Heart right ventricle (tissue), 16 donors: ENCODE results near the gene GRK5. TPM values are rescaled to one million over a fixed set of nuclear protein-coding genes. Genes with fewer than 3 reads are reported as not detected.

ENCODE experiments used
- ATAC-seq, 8 donors: fragments of 200-7000 bp; cut with Tn5 transposase; one replicate each; pipeline ENCODE4 v1.9.1; 2020; ENCODE audit warnings: mild to moderate bottlenecking in 8 of 8, moderate library complexity in 8 of 8, moderate number of reproducible peaks in 1 of 8
- DNase-seq, 2 donors: peaks; one replicate each; pipeline ENCODE4 v3.0.0-alpha.2; 2020
- H3K27ac ChIP-seq, 10 donors: fragments of 200-600 bp; sonication (generic) in 2 of 10; one replicate each; pipeline versions ENCODE4 v1.5.0 to v1.8.0; 2020 to 2022; ENCODE audit warnings: mild to moderate bottlenecking in 3 of 10
- H3K27me3 ChIP-seq, 7 donors: fragments of 200-600 bp; one replicate each; pipeline ENCODE4 v1.8.0; 2021 to 2022; ENCODE audit warnings: mild to moderate bottlenecking in 2 of 7
- H3K36me3 ChIP-seq, 9 donors: fragments of 200-600 bp; sonication (generic) in 1 of 9; one replicate each; pipeline versions ENCODE4 v1.5.0 to v1.8.0; 2020 to 2022; ENCODE audit warnings: mild to moderate bottlenecking in 2 of 9
- H3K4me1 ChIP-seq, 9 donors: fragments of 200-600 bp; sonication (generic) in 1 of 9; one replicate each; pipeline versions ENCODE4 v1.5.0 to v1.8.0; 2020 to 2022; ENCODE audit warnings: mild to moderate bottlenecking in 4 of 9
- H3K4me3 ChIP-seq, 10 donors: fragments of 200-600 bp; sonication (generic) in 2 of 10; one replicate each; pipeline versions ENCODE4 v1.5.0 to v1.8.0; 2020 to 2022; ENCODE audit warnings: mild to moderate bottlenecking in 7 of 10, moderate library complexity in 2 of 10
- H3K9me3 ChIP-seq, 11 donors: fragments of 200-600 bp in 10 of 11; sonication (generic) in 2 of 11; one replicate each; pipeline versions ENCODE4 v1.5.0 to v1.8.0; 2013 to 2022; ENCODE audit warnings: mild to moderate bottlenecking in 2 of 11, control low read depth in 1 of 11, moderate library complexity in 1 of 11
- CTCF ChIP-seq, 9 donors: fragments of 200-600 bp; sonication (generic) in 2 of 9; IDR thresholded peaks; one replicate each; pipeline versions ENCODE4 v1.5.0 to v1.8.0; 2021 to 2022; ENCODE audit warnings: antibody characterized with exemption in 9 of 9, mild to moderate bottlenecking in 5 of 9, moderate library complexity in 1 of 9
- WGBS, 2 donors: extraction: QIAGEN DNeasy Blood & Tissue Kit; methylation state at CpG; one replicate each; pipeline ENCODE4 v1.1.7; 2013; ENCODE audit warnings: inconsistent platforms in 1 of 2; 5-methylcytosine and 5-hydroxymethylcytosine counted together
- intact Hi-C, 10 donors: fragments of 100-400 bp; cut with DNase I; formaldehyde crosslinking; loops; one replicate each; pipeline versions ENCODE4 v1.11.1 to v1.14.2; 2022
- polyA plus RNA-seq, 2 donors: library from polyadenylated mRNA; stranded (reverse); fragments of 200-250 nt; gene quantifications; one replicate each; pipeline ENCODE4 v1.2.3, GENCODE V29; 2013
- total RNA-seq, 10 donors: library from RNA; stranded (reverse); fragmentation: NEBNext Ultra II Directional in 3 of 10; extraction: Animal tissue kit (Norgen Biotek cat#: 25700) in 3 of 10; gene quantifications; one replicate each; pipeline versions ENCODE4 v1.2.1 to v1.2.4, GENCODE V29; 2021 to 2023
- donor health status: Arrhythmogenic right ventricular cardiomyopathy.
- donor health status: ischemic (EF 13 %, LVEDD 7.1; RV severe dilation, severe dysfunction).
- donor health status: healthy with polysubstance abuse.
- donor health status: DM: no; HTN: yes; CAD: no.
- donor health status: DM: no; HTN: no; CAD: no.
- donor health status: ischemic (EF 25% LVEDD 6.9; RV normal size, moderate dysfunction).
- donor health status: ischemic (EF 25% LVEDD 5.7; RV mildly dilated, moderate dysfunction).
- donor health status: healthy.
- donor health status: DM: yes; HTN: yes; CAD: no.
- donor health status: Ischemic cardiomyopathy.
- donor health status: ischemic (EF 35%, LVEDD 5.7; RV mildly dilated, moderate dysfunction).
- donor health status: nonischemic (EF 11% LVEDD 7.7; RV severe dilation, severe dysfunction).
- donor health status: DM: yes; HTN: yes; CAD: no.
- donor health status: PGD.
- donor health status: ischemic (EF 29% LVEDD 5.4; RV normal size, mild dysfunction).
- donor health status: nonischemic (EF 23%, LVEDD 6.1; RV moderate dilation, normal function).

GRK5 gene
- total and polyA plus RNA-seq, 12 donors = 11.8 to 80.5 (median 26.6) TPM

GRCh38 chr10:119337796-119338432 is 130.5 kb downstream of the GRK5 start:
- 74% methylated on average over 8 of the region's 8 CpGs for WGBS, 2 donors

GRCh38 chr10:119339109-119339508 is 131.7 kb downstream of the GRK5 start:
- Histone ChIP-seq H3K27ac (no peak overlapping the region), H3K4me3 (no peak overlapping the region), H3K27me3 (no peaks in the 10 kb centered on the region), H3K4me1 (peaks cover 27 to 91% (median 62%) of the 10 kb centered on the region in 9 donors), H3K9me3 (peaks cover 0 to 4% (median 0%) of the 10 kb centered on the region in 11 donors), H3K36me3 (peaks cover 0 to 6% (median 0%) of the 10 kb centered on the region in 9 donors)
- no peak for TF ChIP-seq CTCF (IDR thresholded peaks at IDR 0.05)
- no peak for ATAC-seq
- DNase-seq = no peak
- 92 to 93% methylated on average over 9 of the region's 9 CpGs for WGBS, 2 donors
- intact Hi-C loops = loop anchor here in 3 of 10 donors (5.0 kb wide), 2 partner anchors 57 to 83 kb away; no protein-coding TSS in a partner anchor

More at GRCh38 chr10:119337796-119338432, 130.5 kb downstream of the GRK5 start:
- intact Hi-C loops = loop anchor here in 3 of 10 donors (5.0 kb wide), 2 partner anchors 56 to 84 kb away; no protein-coding TSS in a partner anchor
- H3K27ac ChIP-seq = peak overlapping the region in 6 of 10 donors; percentile 6 to 78 (median 72)
- H3K4me3 ChIP-seq = no peak overlapping the region
- no peak for TF ChIP-seq CTCF (IDR thresholded peaks at IDR 0.05)
- H3K27me3 ChIP-seq = no peaks in the 10 kb centered on the region
- ATAC-seq (no peak), DNase-seq (no peak)
- H3K4me1 ChIP-seq = peaks cover 25 to 85% (median 57%) of the 10 kb centered on the region in 9 donors
- peaks cover 0 to 4% (median 0%) of the 10 kb centered on the region in 11 donors for H3K9me3 ChIP-seq
- peaks cover 0 to 12% (median 0%) of the 10 kb centered on the region in 9 donors for H3K36me3 ChIP-seq

GRCh38 chr10:119340893-119341458 is 133.6 kb downstream of the GRK5 start:
- H3K36me3 ChIP-seq = peaks cover 0 to 6% (median 0%) of the 10 kb centered on the region in 9 donors
- 58 to 66% methylated on average over 10 of the region's 10 CpGs for WGBS, 2 donors
- intact Hi-C loops = loop anchor here in 1 of 10 donors (5.0 kb wide), 1 partner anchor 44 kb away; no protein-coding TSS in a partner anchor
- peaks cover 19 to 87% (median 49%) of the 10 kb centered on the region in 9 donors for H3K4me1 ChIP-seq
- DNase-seq (no peak), ATAC-seq (peak in 6 of 8 donors; percentile 1 to 6 (median 2))
- no peaks in the 10 kb centered on the region for H3K27me3 ChIP-seq
- no peak for TF ChIP-seq CTCF (IDR thresholded peaks at IDR 0.05)
- H3K9me3 ChIP-seq = peaks cover 0 to 4% (median 0%) of the 10 kb centered on the region in 11 donors
- H3K27ac ChIP-seq = peak overlapping the region; percentile 50 to 84 (median 70)
- no peak overlapping the region for H3K4me3 ChIP-seq

- 26 to 29% methylated on average over 15 of the region's 15 CpGs for WGBS, 2 donors
- H3K36me3 ChIP-seq = peaks cover 0 to under 1% (median 0%) of the 10 kb centered on the region in 9 donors
- H3K4me1 ChIP-seq = peaks cover 23 to 87% (median 49%) of the 10 kb centered on the region in 9 donors
- DNase-seq (peak; percentile 73 to 84), ATAC-seq (peak; percentile 77 to 90 (median 84))
- intact Hi-C loops = loop anchor here in 1 of 10 donors (5.0 kb wide), 1 partner anchor 44 kb away; no protein-coding TSS in a partner anchor
- H3K27me3 ChIP-seq = no peaks in the 10 kb centered on the region
- peak overlapping the region; percentile 50 to 84 (median 70) for H3K27ac ChIP-seq
- peaks cover 0 to 4% (median 0%) of the 10 kb centered on the region in 11 donors for H3K9me3 ChIP-seq
- H3K4me3 ChIP-seq = no peak overlapping the region
- TF ChIP-seq CTCF (IDR thresholded peaks at IDR 0.05) = no peak
Observed at GRCh38 chr10:119341459-119342301, 134.3 kb downstream of the GRK5 start.
